Coronary artery (tissue), 2 donors: ENCODE results near the gene LGALS16.
"Not testable (repeated sequence)": the region's sequence is repeated elsewhere in the genome, so short reads cannot be mapped to it uniquely, and the experiment has no call there.

Source experiments
- DNase-seq: peaks from one replicate; pipeline ENCODE4 v3.0.0-alpha.2; 2017; ENCODE audit warnings: low spot score
- H3K27ac ChIP-seq, 2 donors: fragments of 200-600 bp; sonication (generic); one replicate each; pipeline ENCODE4 v1.5.1; 2016 to 2019
- H3K4me3 ChIP-seq: fragments of 200-600 bp; sonication (generic); 2 replicates; pipeline ENCODE4 v1.5.1; 2016; ENCODE audit warnings: mild to moderate bottlenecking, moderate library complexity
- TF ChIP-seq, protein P1 (sequence below): fragments of 200-600 bp; sonication (generic); IDR thresholded peaks from one replicate; pipeline ENCODE4 v1.5.1; 2019; ENCODE audit warnings: antibody characterized with exemption

The LGALS16 gene

DNA sequence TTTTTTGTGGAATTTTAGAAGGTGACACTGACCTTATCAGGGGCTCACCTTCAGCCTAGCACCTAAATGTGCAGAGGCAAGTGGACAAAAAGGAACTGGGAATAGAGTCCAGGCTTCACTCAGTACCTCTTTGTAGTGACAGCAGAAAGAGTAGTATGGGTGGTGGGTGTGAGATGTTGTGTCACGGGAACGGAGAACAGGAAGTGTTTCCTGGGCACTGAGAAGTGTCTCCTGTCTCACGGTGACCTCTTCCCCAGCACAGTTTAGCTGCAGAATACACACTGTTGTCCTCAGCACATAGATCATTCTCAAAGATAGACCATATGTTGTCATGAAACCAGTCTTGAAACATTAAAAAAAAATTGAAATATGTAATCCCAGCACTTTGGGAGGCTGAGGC lies 31.0 kb downstream of the LGALS16 start:
- H3K27ac ChIP-seq: no peak overlapping the region
- TF ChIP-seq, protein P1, sequence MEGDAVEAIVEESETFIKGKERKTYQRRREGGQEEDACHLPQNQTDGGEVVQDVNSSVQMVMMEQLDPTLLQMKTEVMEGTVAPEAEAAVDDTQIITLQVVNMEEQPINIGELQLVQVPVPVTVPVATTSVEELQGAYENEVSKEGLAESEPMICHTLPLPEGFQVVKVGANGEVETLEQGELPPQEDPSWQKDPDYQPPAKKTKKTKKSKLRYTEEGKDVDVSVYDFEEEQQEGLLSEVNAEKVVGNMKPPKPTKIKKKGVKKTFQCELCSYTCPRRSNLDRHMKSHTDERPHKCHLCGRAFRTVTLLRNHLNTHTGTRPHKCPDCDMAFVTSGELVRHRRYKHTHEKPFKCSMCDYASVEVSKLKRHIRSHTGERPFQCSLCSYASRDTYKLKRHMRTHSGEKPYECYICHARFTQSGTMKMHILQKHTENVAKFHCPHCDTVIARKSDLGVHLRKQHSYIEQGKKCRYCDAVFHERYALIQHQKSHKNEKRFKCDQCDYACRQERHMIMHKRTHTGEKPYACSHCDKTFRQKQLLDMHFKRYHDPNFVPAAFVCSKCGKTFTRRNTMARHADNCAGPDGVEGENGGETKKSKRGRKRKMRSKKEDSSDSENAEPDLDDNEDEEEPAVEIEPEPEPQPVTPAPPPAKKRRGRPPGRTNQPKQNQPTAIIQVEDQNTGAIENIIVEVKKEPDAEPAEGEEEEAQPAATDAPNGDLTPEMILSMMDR: no peak
- DNase-seq: no peak
- H3K4me3 ChIP-seq: no peak overlapping the region

DNA sequence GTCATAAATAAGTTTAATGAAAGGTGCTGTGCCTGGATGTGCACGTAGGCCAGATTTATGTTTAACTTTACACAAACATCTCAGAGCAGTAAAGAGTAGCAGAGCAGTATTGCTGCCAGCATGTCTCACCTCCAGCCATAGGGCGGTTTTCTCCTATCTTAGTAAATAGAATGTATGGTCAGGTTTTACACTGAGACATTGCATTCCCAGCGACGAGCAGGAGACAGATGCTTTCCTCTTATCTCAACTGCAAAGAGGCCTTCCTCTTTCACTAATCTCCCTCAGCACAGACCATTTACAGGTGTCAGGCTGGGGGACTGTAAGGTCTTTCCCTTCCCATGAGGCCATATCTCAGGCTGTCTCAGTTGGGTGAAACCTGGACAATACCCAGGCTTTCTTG lies 32.9 kb downstream of the LGALS16 start:
- not testable (repeated sequence) for H3K4me3 ChIP-seq, H3K27ac ChIP-seq, DNase-seq

DNA sequence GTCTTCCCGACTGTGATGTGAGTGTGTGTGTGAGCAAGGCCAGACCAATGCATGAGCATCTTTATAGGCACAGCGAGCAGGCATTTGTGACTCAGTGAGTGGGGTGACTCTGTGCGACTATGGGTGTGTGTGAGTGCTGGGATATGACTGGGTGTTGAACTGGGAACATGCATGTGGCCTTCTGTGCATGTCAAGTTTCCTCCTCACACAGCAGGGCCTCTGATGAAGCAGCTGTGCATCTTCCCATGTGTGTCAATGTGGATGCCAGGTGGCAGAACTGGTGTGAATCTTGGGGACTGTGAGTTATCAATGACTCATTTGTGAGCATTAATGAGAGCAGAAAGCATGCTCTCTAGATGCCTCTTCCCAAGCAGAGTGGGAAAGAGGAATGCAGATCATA lies 36.5 kb downstream of the LGALS16 start:
- no peak for DNase-seq
- Histone ChIP-seq H3K4me3 (no peak overlapping the region), H3K27ac (no peak overlapping the region)
- TF ChIP-seq, protein P1: no peak

DNA sequence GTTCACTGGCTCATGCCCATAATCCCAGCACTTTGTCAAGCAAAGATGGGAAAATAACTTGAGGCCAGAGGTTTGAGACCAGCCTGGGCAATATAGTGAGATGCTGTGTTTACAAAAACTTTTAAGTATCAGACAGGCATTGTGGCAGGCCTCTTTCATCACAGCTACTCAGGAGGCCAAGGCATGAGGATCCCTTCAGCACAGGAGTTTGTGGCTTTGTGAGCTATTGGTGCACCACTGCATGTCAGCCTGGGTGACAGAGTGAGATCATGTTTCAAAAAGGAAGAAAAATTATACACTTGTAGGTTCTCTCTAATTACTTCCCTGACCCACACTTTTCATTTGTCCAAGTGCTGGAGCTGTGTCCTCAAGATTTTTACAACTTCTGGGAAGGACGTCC lies 37.1 kb downstream of the LGALS16 start:
- TF ChIP-seq, protein P1: no peak
- no peak overlapping the region for H3K27ac ChIP-seq

DNA sequence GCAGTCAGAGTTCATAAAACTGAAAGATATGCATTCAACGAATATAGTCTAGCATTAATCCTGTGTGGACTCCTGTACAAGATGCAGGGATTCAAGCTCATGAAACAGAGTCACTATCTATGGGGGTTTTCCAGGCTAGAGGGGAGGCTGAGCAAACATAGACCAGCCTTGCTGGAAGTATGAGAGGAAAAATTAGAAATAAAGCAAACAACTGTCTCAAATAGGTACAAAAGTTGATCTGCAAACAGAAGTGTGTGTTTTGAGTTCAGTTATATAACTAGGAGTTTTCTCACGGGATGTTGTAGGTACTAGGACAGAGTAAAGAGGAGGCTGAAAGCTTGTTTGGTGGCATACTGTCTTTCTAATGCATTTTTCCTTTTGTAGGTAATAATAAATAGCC lies 40.0 kb downstream of the LGALS16 start:
- TF ChIP-seq, protein P1: no peak
- H3K4me3 ChIP-seq: no peak overlapping the region
- DNase-seq: no peak
- no peak overlapping the region for H3K27ac ChIP-seq

More for the DNA sequence above, 37.1 kb downstream of the LGALS16 start:
- H3K4me3 ChIP-seq: no peak overlapping the region
- no peak for DNase-seq

DNA sequence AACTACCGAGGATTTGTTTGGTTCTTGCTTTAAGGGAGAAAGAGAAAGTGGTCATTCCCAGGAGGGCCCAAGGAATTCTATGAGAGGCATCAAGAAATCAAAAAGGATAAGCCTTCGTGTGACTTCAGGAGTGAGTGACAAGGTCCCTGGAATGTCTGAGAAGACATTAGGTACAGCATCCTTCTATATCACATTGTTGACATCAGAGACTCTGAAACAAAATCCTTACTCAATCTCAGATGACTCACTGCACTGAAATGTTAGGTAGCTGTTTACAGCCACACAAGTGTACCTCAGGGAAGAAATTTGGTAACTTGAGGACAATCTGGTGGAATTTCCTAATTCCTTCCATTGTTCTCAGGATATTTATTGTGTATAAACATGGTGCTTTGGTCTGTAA lies 40.7 kb downstream of the LGALS16 start:
- no peak for DNase-seq
- Histone ChIP-seq H3K27ac (no peak overlapping the region), H3K4me3 (no peak overlapping the region)
- TF ChIP-seq, protein P1: no peak

DNA sequence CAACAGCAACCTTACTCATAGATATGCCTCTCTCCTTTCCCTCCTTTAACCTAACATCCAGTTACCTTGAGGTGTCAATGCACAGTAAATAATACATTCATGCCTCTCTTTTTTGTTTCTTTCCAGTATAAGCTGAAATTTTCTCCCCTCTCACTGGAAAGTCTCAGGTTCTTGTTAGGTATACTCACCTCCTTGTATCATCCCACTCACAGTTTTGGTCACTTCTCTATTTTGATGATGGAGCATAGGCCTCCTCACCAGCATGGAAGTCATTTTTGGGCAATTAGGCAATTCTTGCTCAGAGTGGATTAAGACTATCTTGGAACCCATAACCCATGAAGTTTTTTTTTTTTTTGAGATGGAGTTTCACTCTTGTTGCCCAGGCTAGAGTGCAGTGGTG lies 42.8 kb downstream of the LGALS16 start:
- H3K4me3 ChIP-seq: no peak overlapping the region
- H3K27ac ChIP-seq: no peak overlapping the region
- TF ChIP-seq, protein P1: no peak
- no peak for DNase-seq

DNA sequence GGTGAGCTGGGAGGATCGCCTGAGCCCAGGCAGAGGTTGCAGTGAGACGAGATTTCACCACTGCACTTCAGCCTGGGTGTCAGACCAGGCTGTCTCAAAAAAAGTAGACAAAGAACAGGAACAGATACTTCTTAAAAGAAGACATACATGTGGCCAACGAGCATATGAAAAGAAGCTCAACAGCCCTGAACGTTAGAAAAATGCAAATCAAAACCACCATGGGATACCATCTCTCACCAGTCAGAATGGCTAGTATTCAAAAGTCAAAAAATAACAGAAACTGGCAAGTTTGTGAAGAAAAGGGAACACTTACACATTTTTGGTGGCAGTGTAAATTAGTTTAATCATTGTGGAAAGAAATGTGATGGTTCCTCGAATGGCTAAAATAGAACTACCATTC lies 45.6 kb downstream of the LGALS16 start:
- TF ChIP-seq, protein P1: no peak
- Histone ChIP-seq H3K27ac (no peak overlapping the region), H3K4me3 (no peak overlapping the region)
- DNase-seq: no peak
